Fibroblast of the aortic adventitia (primary cell): ENCODE data around the gene RGS7. TPM values are rescaled to one million over a fixed set of nuclear protein-coding genes. Genes with fewer than 3 reads are reported as not detected.
"Not testable (repeated sequence)": the region's sequence is repeated elsewhere in the genome, so short reads cannot be mapped to it uniquely, and the experiment has no call there.

Experiments
- DNase-seq: peaks from one replicate; pipeline ENCODE4 v3.0.0-alpha.2; 2010; ENCODE audit warnings: low read depth
- H3K4me3 ChIP-seq: 2 replicates; pipeline ENCODE4 v1.5.1; 2011; ENCODE audit warnings: low read depth, mild to moderate bottlenecking, control low read depth, low read length, moderate library complexity
- CTCF ChIP-seq: IDR thresholded peaks from 2 replicates; pipeline ENCODE4 v1.5.1; 2011; ENCODE audit warnings: mild to moderate bottlenecking, low read length, control low read depth, inconsistent platforms; ENCODE audit not compliant: insufficient read depth
- total RNA-seq: library from RNA; depleted of rRNA; stranded (reverse); fragments of >200 nt; gene quantifications from 2 replicates; pipeline ENCODE4 v1.2.3, GENCODE V29; 2012; ENCODE audit warnings: low replicate concordance

RGS7 gene
- total RNA-seq, 1 donor = 0.63 TPM

- no peak overlapping the region for H3K4me3 ChIP-seq
- no peak for TF ChIP-seq CTCF
- DNase-seq = no peak
These were observed 119.1 kb downstream of the RGS7 start for GRCh38 chr1:241237873-241238272.

- DNase-seq = no peak
- no peak overlapping the region for H3K4me3 ChIP-seq
- no peak for TF ChIP-seq CTCF
These were observed 121.6 kb downstream of the RGS7 start for GRCh38 chr1:241235256-241235897.

- no peak overlapping the region for H3K4me3 ChIP-seq
- no peak for TF ChIP-seq CTCF
- DNase-seq = no peak
These were observed 127.3 kb downstream of the RGS7 start for GRCh38 chr1:241229711-241230110.

- no peak for DNase-seq
- TF ChIP-seq CTCF = no peak
- H3K4me3 ChIP-seq = no peak overlapping the region
These were observed 127.8 kb downstream of the RGS7 start for GRCh38 chr1:241229216-241229615.

- H3K4me3 ChIP-seq = no peak overlapping the region
- DNase-seq = no peak
- no peak for TF ChIP-seq CTCF
These were observed 128.7 kb downstream of the RGS7 start for GRCh38 chr1:241228339-241228738.

GRCh38 chr1:241225741-241226140, 131.3 kb downstream of the RGS7 start:
- no peak for DNase-seq
- no peak for TF ChIP-seq CTCF
- no peak overlapping the region for H3K4me3 ChIP-seq

- not testable (repeated sequence) for H3K4me3 ChIP-seq, DNase-seq
These were observed 132.8 kb downstream of the RGS7 start for GRCh38 chr1:241224189-241224588.

GRCh38 chr1:241222813-241223212, 134.2 kb downstream of the RGS7 start:
- not testable (repeated sequence) for DNase-seq, H3K4me3 ChIP-seq
